GM12865 (cell line): ENCODE results near the gene MARCHF10.

Experiments
- DNase-seq: peaks from one replicate; pipeline ENCODE4 v3.0.0; 2010; ENCODE audit warnings: low read depth
- H3K4me3 ChIP-seq: 2 replicates; pipeline ENCODE4 v1.5.1; 2011; ENCODE audit warnings: mild to moderate bottlenecking, low read depth, low read length, control low read depth
- TF ChIP-seq, protein P1 (sequence below): IDR thresholded peaks from 2 replicates; pipeline ENCODE4 v1.5.1; 2011; ENCODE audit warnings: low read length, control low read depth, low read depth, inconsistent platforms; ENCODE audit not compliant: insufficient read depth; ENCODE audit errors: missing control alignments

Gene MARCHF10

DNA sequence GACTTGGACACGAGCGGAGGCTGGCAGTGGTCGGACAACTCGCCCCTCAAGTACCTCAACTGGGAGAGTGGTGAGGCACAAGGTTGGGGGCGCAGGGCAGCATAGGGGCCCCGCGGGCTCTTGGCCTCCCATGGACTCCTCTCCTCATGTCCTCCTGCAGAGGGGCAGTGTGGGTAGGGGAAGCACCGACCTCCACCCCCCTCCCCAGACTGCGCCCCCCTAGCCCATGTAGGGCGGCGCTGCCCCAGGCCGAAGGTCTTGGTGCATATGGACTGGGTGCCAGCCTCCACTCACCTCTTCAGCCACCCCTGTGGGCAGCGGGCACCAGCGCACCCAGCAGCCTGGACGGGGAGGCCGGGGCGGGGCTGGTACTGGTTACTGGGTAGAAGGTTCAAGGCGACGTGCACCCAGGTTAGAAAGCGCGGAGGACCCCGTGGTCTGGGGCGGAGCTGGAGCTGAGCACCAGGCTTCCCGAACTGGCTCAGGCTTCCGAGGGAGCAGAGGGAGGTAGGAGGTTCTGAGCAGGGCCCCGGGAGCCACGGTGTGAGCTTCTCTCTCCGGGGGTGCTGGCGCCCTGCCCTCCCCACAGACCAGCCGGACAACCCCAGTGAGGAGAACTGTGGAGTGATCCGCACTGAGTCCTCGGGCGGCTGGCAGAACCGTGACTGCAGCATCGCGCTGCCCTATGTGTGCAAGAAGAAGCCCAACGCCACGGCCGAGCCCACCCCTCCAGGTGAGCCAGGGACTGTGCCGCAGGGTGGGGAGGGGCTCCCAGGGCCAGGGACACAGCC, 141.1 kb downstream of the MARCHF10 start:
- TF ChIP-seq, protein P1, sequence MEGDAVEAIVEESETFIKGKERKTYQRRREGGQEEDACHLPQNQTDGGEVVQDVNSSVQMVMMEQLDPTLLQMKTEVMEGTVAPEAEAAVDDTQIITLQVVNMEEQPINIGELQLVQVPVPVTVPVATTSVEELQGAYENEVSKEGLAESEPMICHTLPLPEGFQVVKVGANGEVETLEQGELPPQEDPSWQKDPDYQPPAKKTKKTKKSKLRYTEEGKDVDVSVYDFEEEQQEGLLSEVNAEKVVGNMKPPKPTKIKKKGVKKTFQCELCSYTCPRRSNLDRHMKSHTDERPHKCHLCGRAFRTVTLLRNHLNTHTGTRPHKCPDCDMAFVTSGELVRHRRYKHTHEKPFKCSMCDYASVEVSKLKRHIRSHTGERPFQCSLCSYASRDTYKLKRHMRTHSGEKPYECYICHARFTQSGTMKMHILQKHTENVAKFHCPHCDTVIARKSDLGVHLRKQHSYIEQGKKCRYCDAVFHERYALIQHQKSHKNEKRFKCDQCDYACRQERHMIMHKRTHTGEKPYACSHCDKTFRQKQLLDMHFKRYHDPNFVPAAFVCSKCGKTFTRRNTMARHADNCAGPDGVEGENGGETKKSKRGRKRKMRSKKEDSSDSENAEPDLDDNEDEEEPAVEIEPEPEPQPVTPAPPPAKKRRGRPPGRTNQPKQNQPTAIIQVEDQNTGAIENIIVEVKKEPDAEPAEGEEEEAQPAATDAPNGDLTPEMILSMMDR: no peak
- no peak overlapping the region for H3K4me3 ChIP-seq
- DNase-seq: no peak

DNA sequence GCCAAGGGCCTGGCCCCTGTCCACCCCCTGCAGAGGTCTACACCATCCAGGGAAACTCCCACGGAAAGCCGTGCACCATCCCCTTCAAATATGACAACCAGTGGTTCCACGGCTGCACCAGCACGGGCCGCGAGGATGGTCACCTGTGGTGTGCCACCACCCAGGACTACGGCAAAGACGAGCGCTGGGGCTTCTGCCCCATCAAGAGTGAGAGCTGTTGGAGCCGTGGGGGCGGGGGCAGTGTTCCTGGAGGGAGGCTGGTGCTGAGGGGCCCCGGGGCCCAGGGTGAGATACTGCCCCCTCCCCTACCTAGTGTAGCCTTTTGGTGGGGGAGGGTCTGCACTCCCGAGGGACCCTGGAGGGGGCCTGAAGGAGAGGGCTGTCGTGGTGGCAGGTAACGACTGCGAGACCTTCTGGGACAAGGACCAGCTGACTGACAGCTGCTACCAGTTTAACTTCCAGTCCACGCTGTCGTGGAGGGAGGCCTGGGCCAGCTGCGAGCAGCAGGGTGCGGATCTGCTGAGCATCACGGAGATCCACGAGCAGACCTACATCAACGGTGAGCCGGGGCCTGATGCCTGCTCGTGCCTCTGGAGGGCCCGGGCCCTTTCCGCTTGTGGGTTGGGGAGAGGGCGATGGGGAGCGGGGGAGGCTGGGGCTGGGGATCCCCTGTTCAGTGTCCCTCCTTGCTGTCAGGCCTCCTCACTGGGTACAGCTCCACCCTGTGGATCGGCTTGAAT, 141.9 kb downstream of the MARCHF10 start:
- TF ChIP-seq, protein P1: no peak
- H3K4me3 ChIP-seq: no peak overlapping the region
- no peak for DNase-seq

DNA sequence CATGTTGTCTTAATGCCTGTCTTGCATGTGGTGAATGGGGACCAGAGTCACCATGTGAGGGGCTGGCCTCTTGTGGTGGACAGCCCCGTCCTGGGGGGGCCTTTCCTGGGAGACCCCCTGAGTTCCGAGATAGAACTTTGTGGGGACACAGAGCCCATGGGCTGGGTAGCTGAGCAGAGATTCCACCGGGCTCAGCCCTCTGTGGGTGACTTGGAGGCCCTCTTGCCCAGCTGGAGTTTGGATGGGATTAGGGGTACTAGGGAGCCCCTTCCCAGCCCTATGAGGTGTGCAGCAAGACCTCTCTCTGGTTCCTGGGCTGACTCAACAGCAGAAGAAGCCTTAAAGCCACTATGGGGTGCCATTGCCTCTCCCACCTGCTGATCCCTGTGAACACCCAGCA, 142.5 kb downstream of the MARCHF10 start:
- H3K4me3 ChIP-seq: no peak overlapping the region
- DNase-seq: no peak
- TF ChIP-seq, protein P1: no peak

DNA sequence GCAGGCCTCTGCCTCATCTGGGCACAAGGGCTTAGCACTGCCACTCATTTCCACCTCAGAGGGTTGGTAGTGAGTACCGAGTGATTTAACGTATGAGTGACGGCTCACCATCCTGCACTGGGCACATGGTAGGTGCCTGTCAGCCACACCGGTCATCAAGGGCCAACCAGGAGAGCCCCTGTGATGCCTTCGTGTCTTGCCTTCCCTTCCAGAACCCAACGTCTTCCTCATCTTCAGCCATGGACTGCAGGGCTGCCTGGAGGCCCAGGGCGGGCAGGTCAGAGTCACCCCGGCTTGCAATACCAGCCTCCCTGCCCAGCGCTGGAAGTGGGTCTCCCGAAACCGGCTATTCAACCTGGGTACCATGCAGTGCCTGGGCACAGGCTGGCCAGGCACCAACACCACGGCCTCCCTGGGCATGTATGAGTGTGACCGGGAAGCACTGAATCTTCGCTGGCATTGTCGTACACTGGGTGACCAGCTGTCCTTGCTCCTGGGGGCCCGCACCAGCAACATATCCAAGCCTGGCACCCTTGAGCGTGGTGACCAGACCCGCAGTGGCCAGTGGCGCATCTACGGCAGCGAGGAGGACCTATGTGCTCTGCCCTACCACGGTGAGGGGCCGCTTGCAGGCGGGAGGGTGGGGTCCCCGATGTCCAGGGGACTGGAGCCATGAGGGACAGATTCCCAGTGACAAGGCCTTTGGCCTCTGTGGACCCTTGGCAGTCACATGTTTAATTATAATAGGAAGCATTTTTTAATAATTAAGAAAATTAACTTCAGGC, 143.6 kb downstream of the MARCHF10 start:
- no peak overlapping the region for H3K4me3 ChIP-seq
- DNase-seq: no peak
- TF ChIP-seq, protein P1: no peak

DNA sequence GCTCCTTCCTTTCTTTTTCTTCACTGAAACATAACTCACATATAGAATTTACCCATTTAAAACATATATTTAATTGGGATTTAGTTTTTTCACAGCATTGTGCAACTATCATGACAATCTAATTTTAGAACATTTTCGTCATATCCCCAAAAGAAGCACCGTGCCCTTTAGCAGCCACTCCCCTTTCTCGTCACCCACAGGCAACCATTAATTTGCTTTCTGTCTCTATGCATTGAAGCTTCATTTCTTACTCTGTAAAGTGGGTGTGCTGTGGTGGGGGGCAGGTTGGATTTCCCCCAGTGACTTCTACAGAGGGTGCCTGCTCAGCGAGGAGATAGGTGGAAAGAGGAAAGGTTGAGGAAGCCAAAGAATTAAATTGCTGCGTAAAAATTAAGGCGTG, 144.8 kb downstream of the MARCHF10 start:
- no peak for DNase-seq
- TF ChIP-seq, protein P1: no peak
- H3K4me3 ChIP-seq: no peak overlapping the region

DNA sequence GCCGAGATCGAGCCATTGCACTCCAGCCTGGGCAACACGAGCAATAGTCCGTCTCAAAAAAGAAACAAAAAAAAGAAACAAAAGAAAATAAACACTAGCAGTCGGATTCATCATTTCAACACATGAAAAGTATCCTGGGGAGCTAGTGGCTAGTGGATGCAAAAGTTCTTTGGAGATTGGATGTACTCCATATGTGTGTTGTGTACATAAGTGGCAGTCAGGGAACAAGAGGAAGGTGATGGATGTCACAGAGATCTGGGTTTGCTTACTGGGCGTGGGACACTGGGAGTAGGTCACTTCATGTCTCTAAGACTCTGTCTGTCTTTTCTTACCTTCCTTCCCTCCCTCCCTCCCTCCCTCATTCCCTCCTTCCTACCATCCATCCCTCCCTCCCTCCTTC, 145.3 kb downstream of the MARCHF10 start:
- no peak overlapping the region for H3K4me3 ChIP-seq
- TF ChIP-seq, protein P1: no peak
- no peak for DNase-seq
